NCI-H2081 (cell line): Measurements from ENCODE around the gene RARB.
A peak's percentile ranks its signal among the peaks of the same experiment; 100 is the strongest.

Experiments used
- DNase-seq, 2 experiments: peaks; one replicate each; lab custom pipeline; 2025; lab: John Stamatoyannopoulos, UW

Gene RARB

DNA sequence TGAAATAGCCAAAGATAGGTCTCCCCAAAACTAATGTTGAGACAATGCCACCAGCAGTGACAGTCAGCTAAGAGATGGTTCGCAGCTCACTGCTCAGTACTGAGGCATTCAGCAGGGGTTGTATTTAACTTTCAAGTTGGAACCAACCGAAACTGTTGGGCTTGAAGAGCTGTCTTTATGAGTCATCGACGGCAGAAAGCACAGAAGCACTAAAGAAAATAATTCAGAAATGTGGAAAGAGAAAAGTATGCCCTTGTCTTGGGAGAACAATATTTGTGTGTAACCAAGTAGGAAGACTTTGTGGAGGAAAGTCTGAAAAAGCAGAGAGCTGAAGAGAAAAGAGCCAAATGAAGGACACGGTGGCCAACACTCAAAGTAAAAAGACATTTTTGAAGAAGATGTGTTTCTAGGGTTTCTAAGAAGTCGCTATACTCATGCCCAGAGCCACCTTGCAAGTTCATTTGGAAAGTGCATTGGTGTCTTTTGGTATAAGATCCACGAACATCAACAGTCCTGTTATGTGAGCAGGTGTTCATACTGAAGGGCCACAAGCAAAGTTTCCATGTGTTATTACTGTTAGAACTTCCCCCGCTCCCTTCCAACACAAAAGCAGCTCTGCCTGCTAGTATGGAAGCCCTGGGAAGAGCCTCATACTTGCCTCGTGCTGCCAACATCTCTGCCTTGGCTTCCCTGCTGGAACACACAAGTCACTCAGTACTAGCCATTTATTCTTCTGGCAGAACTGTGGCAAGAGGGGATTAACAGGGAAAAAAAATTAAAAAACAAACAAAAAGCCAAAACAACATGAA lies 4.1 kb upstream of the RARB start:
- no peak for DNase-seq

- no peak for DNase-seq
Observed at GRCh38 chr3:25424614-25425013, 3.4 kb upstream of the RARB start.

DNA sequence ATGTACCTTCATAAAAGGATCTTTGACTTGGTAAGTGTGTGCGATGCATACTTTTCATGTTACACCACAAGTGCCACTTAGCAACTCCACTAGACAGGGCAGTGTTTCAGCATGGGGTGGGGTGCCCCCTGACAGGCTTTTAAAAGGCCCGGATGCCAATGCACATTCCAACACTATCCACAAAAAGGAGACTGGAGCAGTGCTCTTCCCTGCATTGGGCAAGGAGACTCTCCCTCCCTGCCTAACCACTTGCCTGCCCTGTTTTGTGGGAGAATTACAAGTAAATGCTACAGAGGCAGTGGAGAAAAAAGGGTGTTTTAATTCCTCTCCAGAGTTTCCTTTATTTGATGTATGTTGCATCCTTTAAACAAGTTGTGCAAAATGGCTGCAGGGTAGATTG lies 1.7 kb upstream of the RARB start:
- DNase-seq, result no peak

DNA sequence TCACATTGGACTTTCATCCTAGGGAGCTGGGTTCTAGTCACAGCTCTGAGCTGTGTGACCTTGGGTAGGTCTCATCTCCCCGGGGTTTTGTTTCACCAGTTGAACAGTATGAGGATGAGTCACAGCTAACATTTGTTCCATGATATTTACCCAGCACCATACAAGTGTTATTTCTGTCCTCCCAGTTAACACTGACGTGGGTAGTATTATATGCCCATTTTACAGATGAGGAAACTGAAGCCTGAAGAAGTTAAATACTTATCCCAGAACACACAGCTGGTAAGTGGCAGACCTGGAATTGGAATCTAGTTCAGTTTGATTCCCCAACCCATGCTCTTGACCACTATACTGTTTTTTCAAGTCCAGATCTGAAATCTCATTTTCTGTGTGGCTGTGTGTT lies 908 bp upstream of the RARB start:
- DNase-seq, result no peak

DNA sequence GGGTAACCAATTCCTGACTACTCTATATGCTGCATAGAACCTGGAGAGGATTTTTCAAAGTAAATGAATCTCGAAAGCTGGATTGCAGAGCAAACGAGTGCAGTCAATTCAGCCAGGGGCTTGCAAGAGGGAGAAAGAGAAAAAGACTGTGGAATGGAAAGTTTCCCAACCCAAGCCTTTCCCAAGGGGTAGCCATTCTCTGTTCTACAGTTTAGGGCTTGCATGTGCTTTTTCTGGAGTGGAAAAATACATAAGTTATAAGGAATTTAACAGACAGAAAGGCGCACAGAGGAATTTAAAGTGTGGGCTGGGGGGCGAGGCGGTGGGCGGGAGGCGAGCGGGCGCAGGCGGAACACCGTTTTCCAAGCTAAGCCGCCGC lies 511 bp upstream of the RARB start:
- DNase-seq, result no peak

DNA sequence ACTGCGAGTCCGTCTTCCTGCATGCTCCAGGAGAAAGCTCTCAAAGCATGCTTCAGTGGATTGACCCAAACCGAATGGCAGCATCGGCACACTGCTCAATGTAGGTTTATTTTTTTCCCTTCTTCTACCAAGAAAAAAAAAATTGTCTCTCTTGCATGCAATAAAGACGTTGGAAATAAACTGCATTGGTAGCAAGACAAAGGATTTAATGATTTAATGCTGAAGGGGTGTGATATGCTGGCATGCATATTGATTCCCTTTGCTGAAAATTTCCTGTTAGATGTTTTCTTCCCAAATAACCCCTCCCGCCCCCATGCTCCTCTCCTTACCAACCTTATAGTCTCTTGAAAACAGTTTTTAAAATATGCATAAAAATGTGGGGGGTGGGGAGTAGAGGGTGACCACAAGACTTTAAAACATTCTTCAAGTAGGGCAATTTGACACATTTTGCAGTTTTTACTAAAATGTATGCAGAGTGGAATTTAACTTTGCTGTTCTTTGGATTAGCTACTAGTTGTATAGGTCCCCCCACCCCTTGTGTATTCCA lies 799 bp downstream of the RARB start:
- DNase-seq, result no peak

- no peak for DNase-seq
Observed at GRCh38 chr3:25429361-25430286, 1.6 kb downstream of the RARB start.

DNA sequence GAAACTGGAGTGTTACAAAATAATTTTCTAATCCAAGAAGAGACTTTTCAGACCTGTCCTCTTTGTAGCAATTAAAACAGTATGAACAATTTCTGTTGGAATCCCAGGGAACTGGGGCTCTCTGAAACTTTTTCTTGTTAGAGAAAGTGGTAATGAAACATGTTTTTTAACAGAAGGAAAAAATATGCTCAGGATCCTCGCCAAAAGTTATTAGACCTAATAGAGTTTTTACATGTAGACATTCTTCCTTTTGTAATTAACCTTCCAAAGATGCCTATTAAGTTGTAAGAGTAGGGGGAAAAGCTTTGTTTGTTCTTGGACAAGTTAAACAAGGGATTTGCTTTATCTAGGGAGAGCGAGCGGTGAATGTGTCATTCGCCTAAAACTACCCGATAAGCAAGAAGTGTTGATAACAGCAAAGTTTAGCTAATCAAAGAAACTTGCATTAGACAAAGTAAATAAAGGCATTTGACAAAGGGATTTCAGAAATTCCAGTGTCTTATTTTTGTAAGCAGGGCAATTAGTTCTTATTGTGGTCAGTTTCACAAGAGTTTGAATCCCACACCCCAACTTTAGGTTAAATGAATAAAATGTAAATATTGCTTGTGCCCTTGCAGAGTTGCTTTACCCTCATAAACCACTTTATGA lies 2.3 kb downstream of the RARB start:
- no peak for DNase-seq

- DNase-seq, result no peak
Observed at GRCh38 chr3:25430935-25431770, 3.1 kb downstream of the RARB start.

DNA sequence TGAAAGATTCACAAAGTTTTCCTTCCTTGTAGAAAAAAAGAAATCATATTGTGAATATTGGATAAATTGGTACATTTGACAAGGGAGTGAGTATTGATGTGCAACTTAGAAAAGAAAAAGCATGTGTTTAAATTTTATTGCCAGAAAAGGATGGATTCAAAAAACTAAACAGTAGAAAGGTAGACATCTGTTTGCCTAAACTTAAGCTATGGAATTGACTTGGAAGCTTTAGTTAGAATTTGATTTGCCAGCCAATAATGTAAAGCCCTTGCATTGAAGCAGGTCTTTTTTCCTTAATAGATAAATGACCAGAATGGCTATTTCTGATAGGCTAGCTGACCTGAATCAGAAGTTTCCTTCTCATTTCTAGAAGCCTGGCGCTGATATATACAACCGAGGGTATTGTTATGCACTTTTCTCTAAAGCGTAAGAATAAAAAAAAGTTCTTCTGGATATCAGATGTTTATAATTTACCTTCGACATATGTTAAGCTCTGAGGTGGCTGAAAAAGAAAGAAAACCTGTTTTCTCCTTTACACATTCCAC lies 4.2 kb downstream of the RARB start:
- DNase-seq, result no peak

GRCh38 chr3:25433106-25433505 lies 5.0 kb downstream of the RARB start:
- DNase-seq, result no peak

- DNase-seq, result no peak
Observed at GRCh38 chr3:25433868-25434267, 5.8 kb downstream of the RARB start.

- DNase-seq, result no peak
Observed at GRCh38 chr3:25437953-25438352, 9.9 kb downstream of the RARB start.

DNA sequence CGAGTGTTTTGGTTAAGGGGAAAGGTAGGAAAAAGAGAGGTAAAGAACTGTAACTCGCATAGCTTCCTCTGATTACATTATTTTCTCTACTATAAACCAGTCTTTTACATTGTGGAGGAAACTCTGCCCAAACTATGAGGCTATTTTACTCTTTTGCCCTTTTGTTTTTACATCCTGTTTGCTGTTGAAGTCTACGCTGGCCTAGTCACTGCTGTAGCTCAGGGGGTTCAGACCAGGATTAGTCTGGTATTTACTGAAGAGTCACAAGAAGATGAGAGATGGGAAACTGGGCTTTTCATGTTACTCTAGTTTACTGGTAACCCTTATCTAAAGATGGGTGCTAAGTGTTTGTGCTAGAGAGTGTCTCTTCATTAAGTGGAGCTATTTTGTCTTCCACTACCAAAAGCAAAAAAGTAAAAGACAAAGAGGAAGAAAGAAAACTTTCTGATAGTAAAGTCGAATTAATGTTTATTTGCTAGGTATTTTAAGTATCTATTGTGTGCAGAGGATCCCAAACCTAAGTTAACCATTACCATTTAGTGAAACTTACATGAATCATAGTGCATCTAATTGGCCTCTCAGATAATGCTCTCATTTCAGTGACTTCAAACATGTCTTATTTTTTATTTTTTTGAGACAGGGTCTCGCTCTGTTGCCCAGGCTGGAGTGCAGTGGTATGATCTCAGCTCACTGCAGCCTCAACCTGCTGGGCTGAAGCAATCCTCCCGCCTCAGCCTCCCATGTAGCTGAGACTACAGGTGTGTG lies 10.9 kb downstream of the RARB start:
- no peak for DNase-seq

DNA sequence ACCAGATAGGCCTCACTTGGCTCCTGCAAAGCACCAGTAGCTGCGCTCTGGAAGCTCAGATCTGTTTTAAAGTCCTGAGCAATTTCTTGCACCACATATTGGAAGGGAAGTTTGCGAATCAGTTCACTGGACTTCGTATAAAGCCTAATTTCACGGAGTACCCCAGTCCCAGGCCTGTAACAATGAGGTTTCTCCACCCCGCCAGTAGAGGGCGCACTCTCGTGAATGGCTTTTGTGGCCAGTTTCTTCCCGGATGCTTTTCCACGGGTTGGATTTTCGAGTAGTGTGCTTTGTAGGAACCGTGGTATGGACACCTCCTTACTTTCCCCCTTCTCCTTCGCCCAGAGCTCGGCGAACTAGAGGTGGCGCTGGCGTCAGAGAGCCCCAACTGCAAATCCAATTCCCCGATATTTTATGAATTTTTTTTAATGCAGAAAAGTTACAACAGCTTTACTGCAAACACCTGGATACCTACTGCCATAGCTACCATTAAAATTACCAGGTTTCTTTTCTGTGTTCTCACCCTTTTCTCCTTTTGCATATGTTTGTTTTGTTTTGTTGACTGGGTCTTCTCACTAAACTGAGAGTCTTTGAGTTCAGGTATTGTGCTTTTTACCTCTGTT lies 13.3 kb downstream of the RARB start:
- no peak for DNase-seq

DNA sequence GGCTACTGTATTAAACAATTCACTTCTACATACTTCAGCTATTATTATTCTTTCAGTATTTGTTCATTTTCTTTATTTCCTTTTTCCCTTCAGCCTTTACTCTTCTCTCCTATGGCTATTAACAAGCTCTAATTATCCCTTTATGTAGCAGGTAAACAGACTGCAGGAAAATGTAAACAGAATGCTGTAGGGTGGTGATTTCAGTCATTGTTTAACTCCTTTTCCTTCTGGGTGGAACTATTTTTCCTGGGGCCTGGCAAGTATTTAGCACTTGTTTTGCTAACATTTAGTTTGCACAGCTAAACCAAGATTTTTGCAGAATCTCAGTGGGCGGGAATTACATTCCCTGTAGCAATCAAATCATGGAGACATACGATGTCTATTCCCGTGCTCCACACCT lies 14.4 kb downstream of the RARB start:
- DNase-seq, result peak in 1 of 2 experiments; percentile 66

- DNase-seq, result no peak
Observed at GRCh38 chr3:25444273-25444672, 16.2 kb downstream of the RARB start.

DNA sequence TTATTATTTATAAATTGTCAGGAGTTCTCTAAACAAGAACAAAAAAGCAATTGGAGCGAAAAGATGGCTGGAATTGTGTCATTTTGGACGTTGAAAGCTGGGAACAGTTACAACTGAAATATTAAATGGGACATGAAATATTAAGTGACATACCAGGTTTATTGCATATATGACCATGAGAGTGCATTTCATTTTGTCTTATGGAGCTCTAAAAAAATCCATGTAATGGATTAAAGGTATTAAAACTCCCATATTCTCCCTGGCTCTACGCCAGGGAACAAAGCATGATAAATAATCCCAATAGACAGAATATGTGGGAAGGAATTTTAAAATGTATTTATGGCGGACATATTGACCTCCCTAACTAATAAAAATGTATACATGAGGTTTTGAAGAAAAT lies 17.7 kb downstream of the RARB start:
- no peak for DNase-seq

GRCh38 chr3:25447285-25447684 lies 19.2 kb downstream of the RARB start:
- DNase-seq, result no peak

DNA sequence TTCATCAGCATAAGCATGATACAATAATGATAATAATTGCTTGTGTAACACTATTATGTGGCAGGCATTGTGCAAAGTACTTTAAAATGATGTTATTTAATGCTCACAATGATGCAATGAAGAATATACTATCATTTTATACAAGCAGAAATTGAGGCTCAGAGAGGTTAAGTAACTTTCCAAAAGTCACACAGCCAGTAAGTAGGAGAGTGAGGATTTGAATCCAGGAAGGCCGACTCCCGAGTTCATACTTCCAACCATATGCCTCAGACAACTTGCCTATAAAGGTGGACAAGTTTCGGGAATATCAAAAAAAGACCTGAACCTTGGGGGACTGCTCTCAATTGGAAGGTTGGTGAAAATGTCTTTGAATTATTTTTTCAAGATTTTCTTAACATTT lies 19.9 kb downstream of the RARB start:
- no peak for DNase-seq
